C4-2B (cell line): ENCODE results near the gene MRPS33.

Source experiments
- H3K27ac ChIP-seq: fragments of 450-650 bp; 2 replicates; pipeline ENCODE4 v1.5.1; 2017
- ZFX ChIP-seq: fragments of 450-650 bp; IDR thresholded peaks from 2 replicates; pipeline ENCODE4 v1.6.1; 2017
- TF ChIP-seq, protein P1 (sequence below): fragments of 450-650 bp; conservative IDR thresholded peaks from 2 replicates; pipeline ENCODE4 v1.5.1; 2017; ENCODE audit warnings: mild to moderate bottlenecking

The MRPS33 gene

GRCh38 chr7:140989068-140989467 lies 25.7 kb downstream of the MRPS33 start:
- no peak overlapping the region for H3K27ac ChIP-seq
- TF ChIP-seq, protein P1, sequence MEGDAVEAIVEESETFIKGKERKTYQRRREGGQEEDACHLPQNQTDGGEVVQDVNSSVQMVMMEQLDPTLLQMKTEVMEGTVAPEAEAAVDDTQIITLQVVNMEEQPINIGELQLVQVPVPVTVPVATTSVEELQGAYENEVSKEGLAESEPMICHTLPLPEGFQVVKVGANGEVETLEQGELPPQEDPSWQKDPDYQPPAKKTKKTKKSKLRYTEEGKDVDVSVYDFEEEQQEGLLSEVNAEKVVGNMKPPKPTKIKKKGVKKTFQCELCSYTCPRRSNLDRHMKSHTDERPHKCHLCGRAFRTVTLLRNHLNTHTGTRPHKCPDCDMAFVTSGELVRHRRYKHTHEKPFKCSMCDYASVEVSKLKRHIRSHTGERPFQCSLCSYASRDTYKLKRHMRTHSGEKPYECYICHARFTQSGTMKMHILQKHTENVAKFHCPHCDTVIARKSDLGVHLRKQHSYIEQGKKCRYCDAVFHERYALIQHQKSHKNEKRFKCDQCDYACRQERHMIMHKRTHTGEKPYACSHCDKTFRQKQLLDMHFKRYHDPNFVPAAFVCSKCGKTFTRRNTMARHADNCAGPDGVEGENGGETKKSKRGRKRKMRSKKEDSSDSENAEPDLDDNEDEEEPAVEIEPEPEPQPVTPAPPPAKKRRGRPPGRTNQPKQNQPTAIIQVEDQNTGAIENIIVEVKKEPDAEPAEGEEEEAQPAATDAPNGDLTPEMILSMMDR, result no peak
- TF ChIP-seq ZFX, result no peak

DNA sequence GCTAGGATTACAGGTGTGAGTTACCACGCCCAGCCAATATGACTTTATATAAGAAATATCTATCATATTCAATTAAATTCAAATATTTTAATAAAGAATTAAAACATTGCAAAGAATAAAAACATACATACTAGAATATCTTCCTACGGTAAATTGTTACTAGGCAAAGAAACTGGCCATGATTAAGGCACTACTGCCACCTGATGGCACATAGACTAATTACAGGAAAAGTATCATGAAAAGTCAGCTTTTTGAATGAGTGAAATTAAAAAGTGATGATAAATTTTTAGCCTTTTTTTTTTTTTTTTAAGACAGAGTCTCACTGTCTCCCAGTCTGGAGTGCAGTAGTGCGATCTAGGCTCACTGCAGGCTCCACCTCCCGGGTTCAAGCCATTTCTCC lies 30.9 kb downstream of the MRPS33 start:
- H3K27ac ChIP-seq, result peak overlapping the region; percentile 26; the same call in 1 of the 2 replicates
- TF ChIP-seq, protein P1, result peak; percentile 83
- TF ChIP-seq ZFX, result no peak

DNA sequence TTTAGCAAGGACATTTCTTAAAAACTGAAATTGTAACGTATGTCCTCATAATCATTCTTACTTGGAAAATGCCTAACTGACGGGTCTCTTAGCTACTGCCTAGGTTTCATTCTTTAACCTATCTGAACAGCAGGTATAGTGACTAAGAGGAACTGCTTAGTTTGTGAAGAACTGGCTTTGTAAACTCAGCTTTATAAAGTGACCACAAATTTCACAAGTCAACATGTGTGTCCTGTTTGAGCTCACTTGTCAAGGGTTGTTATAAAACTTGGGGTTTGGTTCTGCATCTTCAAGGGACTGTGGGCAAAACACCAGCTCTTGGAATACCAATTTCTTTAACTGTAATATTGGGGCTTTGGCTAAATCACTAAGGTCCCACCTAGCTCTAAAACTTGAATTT lies 32.2 kb downstream of the MRPS33 start:
- TF ChIP-seq, protein P1, result no peak
- no peak for TF ChIP-seq ZFX
- no peak overlapping the region for H3K27ac ChIP-seq

GRCh38 chr7:140981951-140982350 lies 32.8 kb downstream of the MRPS33 start:
- H3K27ac ChIP-seq, result no peak overlapping the region
- TF ChIP-seq, protein P1, result no peak
- TF ChIP-seq ZFX, result no peak

- no peak overlapping the region for H3K27ac ChIP-seq
- no peak for TF ChIP-seq ZFX
- TF ChIP-seq, protein P1, result no peak
These were observed 37.0 kb downstream of the MRPS33 start for GRCh38 chr7:140977741-140978140.

- H3K27ac ChIP-seq, result no peak overlapping the region
- TF ChIP-seq ZFX, result no peak
- TF ChIP-seq, protein P1, result no peak
These were observed 41.6 kb downstream of the MRPS33 start for GRCh38 chr7:140972876-140973829.

GRCh38 chr7:140972344-140972743 lies 42.4 kb downstream of the MRPS33 start:
- TF ChIP-seq, protein P1, result no peak
- no peak for TF ChIP-seq ZFX
- no peak overlapping the region for H3K27ac ChIP-seq
